Glomerular visceral epithelial cell (primary cell): ENCODE measurements around the gene STK38L.

Experiments
- DNase-seq: peaks from one replicate; pipeline ENCODE4 v3.0.0-alpha.2; 2016; ENCODE audit errors: extremely low spot score

The STK38L gene

GRCh38 chr12:27243804-27244688, at the start of gene STK38L:
Gene STK38L, plus strand, starts transcription at chr12:27244286. Its CDS starts 53,435 bp downstream, at chr12:27297721.
- peak; percentile 90 for DNase-seq

GRCh38 chr12:27194644-27195043, 49.4 kb upstream of the STK38L start:
- DNase-seq, result no peak

- DNase-seq, result no peak
These were observed 46.0 kb upstream of the STK38L start for GRCh38 chr12:27198036-27198435.

- DNase-seq, result no peak
These were observed 44.3 kb upstream of the STK38L start for GRCh38 chr12:27199638-27200300.

- no peak for DNase-seq
These were observed 42.9 kb upstream of the STK38L start for GRCh38 chr12:27201169-27201568.

GRCh38 chr12:27206801-27207502, 37.1 kb upstream of the STK38L start:
- DNase-seq, result no peak

GRCh38 chr12:27207615-27208413, 36.3 kb upstream of the STK38L start:
- peak; percentile 50 for DNase-seq

GRCh38 chr12:27208414-27208750, 35.7 kb upstream of the STK38L start:
- DNase-seq, result no peak

GRCh38 chr12:27209257-27209910, 34.7 kb upstream of the STK38L start:
- no peak for DNase-seq

- DNase-seq, result no peak
These were observed 33.9 kb upstream of the STK38L start for GRCh38 chr12:27210187-27210586.

- DNase-seq, result no peak
These were observed 31.2 kb upstream of the STK38L start for GRCh38 chr12:27212861-27213260.

GRCh38 chr12:27213304-27213703, 30.8 kb upstream of the STK38L start:
- no peak for DNase-seq

- no peak for DNase-seq
These were observed 30.0 kb upstream of the STK38L start for GRCh38 chr12:27213830-27214787.

GRCh38 chr12:27217590-27217989, 26.5 kb upstream of the STK38L start:
- no peak for DNase-seq

GRCh38 chr12:27219693-27220054, 24.4 kb upstream of the STK38L start:
- no peak for DNase-seq

- no peak for DNase-seq
These were observed 23.8 kb upstream of the STK38L start for GRCh38 chr12:27220055-27220987.

- no peak for DNase-seq
These were observed 23.1 kb upstream of the STK38L start for GRCh38 chr12:27220988-27221345.

- no peak for DNase-seq
These were observed 22.3 kb upstream of the STK38L start for GRCh38 chr12:27221625-27222387.
